ENCODE results near the gene GRB7. TPM values are rescaled to one million over a fixed set of nuclear protein-coding genes. Genes with fewer than 3 reads are reported as not detected.
A peak's percentile ranks its signal among the peaks of the same experiment; 100 is the strongest.

GRB7 gene
- total RNA-seq, 4 donors from 2014 or later: 14.0 to 64.0 (median 26.3) TPM

GRCh38 chr17:39769974-39770587 is 32.3 kb downstream of the GRB7 start:
- Histone ChIP-seq H3K27ac (peak overlapping the region in 3 of 4 donors; percentile 32 to 81 (median 57)), H3K27me3 (no peaks in the 10 kb centered on the region), H3K4me1 (peaks cover 0 to 20% (median 5%) of the 10 kb centered on the region in 4 donors), H3K36me3 (no peaks in the 10 kb centered on the region), H3K4me3 (peak overlapping the region in 1 of 4 donors; percentile 4), H3K9me3 (no peaks in the 10 kb centered on the region)
- peak in 1 of 3 donors; percentile 32 for DNase-seq
- TF ChIP-seq POLR2A (IDR thresholded peaks at IDR 0.05) (no peak), CTCF (IDR thresholded peaks at IDR 0.05) (no peak)

GRCh38 chr17:39772415-39772814 is 34.7 kb downstream of the GRB7 start:
- peak in 1 of 3 donors; percentile 51 for DNase-seq
- H3K36me3 ChIP-seq: no peaks in the 10 kb centered on the region
- no peaks in the 10 kb centered on the region for H3K9me3 ChIP-seq
- H3K4me1 ChIP-seq: peaks cover 0 to 19% (median 5%) of the 10 kb centered on the region in 4 donors
- H3K27me3 ChIP-seq: no peaks in the 10 kb centered on the region
- H3K4me3 ChIP-seq: peak overlapping the region in 1 of 4 donors; percentile 19
- H3K27ac ChIP-seq: peak overlapping the region; percentile 69 to 81 (median 77)
- TF ChIP-seq POLR2A (IDR thresholded peaks at IDR 0.05) (no peak), CTCF (IDR thresholded peaks at IDR 0.05) (no peak)

GRCh38 chr17:39772987-39773934 is 35.5 kb downstream of the GRB7 start:
- H3K27ac ChIP-seq: peak overlapping the region; percentile 69 to 81 (median 77)
- H3K4me1 ChIP-seq: peaks cover 0 to 19% (median 3%) of the 10 kb centered on the region in 4 donors
- peak overlapping the region in 1 of 4 donors; percentile 19 for H3K4me3 ChIP-seq
- no peaks in the 10 kb centered on the region for H3K27me3 ChIP-seq
- H3K36me3 ChIP-seq: no peaks in the 10 kb centered on the region
- no peaks in the 10 kb centered on the region for H3K9me3 ChIP-seq
- DNase-seq: no peak
- TF ChIP-seq POLR2A (IDR thresholded peaks at IDR 0.05) (no peak), CTCF (IDR thresholded peaks at IDR 0.05) (no peak)

GRCh38 chr17:39774047-39774446 is 36.3 kb downstream of the GRB7 start:
- Histone ChIP-seq H3K9me3 (no peaks in the 10 kb centered on the region), H3K4me3 (peak overlapping the region in 2 of 4 donors; percentile 0 to 13), H3K27me3 (no peaks in the 10 kb centered on the region), H3K4me1 (peaks cover 0 to 19% (median 2%) of the 10 kb centered on the region in 4 donors), H3K36me3 (no peaks in the 10 kb centered on the region), H3K27ac (peak overlapping the region; percentile 65 to 81 (median 74))
- no peak for DNase-seq
- TF ChIP-seq POLR2A (IDR thresholded peaks at IDR 0.05) (no peak), CTCF (IDR thresholded peaks at IDR 0.05) (no peak)

GRCh38 chr17:39775031-39775430 is 37.3 kb downstream of the GRB7 start:
- H3K4me3 ChIP-seq: peak overlapping the region in 3 of 4 donors; percentile 32 to 35 (median 35)
- no peaks in the 10 kb centered on the region for H3K27me3 ChIP-seq
- H3K27ac ChIP-seq: peak overlapping the region; percentile 15 to 81 (median 69)
- DNase-seq: no peak
- peaks cover 0 to 13% (median 0%) of the 10 kb centered on the region in 4 donors for H3K4me1 ChIP-seq
- no peaks in the 10 kb centered on the region for H3K36me3 ChIP-seq
- H3K9me3 ChIP-seq: no peaks in the 10 kb centered on the region
- TF ChIP-seq POLR2A (IDR thresholded peaks at IDR 0.05): no peak
- no peak for TF ChIP-seq CTCF (IDR thresholded peaks at IDR 0.05)

All from Peyer's patch (tissue), 4 donors.